Astrocyte of the cerebellum (primary cell): ENCODE results near the gene CYCS.

Experiments used
- DNase-seq: peaks from one replicate; pipeline ENCODE4 v3.0.0-alpha.2; 2011; ENCODE audit warnings: low read depth
- H3K4me3 ChIP-seq: 2 replicates; pipeline ENCODE4 v1.5.1; 2011; ENCODE audit warnings: mild to moderate bottlenecking, low read depth, low read length, moderate library complexity
- in situ Hi-C: cut with HindIII; loops from 2 replicates; pipeline ENCODE4 v1.10.0; 2017; ENCODE audit warnings: low sequenced_read_pairs
- TF ChIP-seq, protein P1 (sequence below): IDR thresholded peaks from 2 replicates; pipeline ENCODE4 v1.5.1; 2012; ENCODE audit warnings: low read length, low read depth, moderate library complexity, mild to moderate bottlenecking; ENCODE audit errors: missing control alignments

The CYCS gene

DNA sequence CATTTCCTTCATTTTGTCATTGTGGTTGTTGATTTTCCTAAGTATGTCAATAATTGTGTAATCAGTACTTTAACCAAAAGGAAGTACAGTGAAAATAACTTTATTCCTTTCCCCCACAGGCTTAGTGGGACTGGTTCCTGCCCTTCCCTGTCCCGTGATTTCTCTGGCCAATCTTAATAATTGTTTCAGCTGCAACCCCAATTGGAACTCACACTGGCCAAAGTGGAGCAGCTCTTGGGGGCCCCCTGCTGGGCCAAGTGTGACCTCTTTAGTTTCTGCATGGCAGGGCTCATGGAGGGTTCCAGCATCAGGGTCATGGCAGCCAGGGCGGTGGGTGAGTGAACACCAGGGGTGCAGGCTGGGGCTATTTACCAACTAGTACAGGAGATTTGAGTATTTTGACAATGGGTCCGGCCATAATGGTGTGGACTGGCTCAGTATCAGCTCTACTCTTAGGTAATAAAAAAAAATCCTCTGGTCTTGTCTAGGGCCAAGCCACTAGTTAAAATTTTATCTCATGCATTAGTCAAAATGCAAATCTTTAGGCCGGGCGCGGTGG lies 31.7 kb downstream of the CYCS start:
- TF ChIP-seq, protein P1, sequence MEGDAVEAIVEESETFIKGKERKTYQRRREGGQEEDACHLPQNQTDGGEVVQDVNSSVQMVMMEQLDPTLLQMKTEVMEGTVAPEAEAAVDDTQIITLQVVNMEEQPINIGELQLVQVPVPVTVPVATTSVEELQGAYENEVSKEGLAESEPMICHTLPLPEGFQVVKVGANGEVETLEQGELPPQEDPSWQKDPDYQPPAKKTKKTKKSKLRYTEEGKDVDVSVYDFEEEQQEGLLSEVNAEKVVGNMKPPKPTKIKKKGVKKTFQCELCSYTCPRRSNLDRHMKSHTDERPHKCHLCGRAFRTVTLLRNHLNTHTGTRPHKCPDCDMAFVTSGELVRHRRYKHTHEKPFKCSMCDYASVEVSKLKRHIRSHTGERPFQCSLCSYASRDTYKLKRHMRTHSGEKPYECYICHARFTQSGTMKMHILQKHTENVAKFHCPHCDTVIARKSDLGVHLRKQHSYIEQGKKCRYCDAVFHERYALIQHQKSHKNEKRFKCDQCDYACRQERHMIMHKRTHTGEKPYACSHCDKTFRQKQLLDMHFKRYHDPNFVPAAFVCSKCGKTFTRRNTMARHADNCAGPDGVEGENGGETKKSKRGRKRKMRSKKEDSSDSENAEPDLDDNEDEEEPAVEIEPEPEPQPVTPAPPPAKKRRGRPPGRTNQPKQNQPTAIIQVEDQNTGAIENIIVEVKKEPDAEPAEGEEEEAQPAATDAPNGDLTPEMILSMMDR, result peak; percentile 88
- in situ Hi-C loops, result no loop called here
- peak; percentile 36 for DNase-seq
- no peak overlapping the region for H3K4me3 ChIP-seq

DNA sequence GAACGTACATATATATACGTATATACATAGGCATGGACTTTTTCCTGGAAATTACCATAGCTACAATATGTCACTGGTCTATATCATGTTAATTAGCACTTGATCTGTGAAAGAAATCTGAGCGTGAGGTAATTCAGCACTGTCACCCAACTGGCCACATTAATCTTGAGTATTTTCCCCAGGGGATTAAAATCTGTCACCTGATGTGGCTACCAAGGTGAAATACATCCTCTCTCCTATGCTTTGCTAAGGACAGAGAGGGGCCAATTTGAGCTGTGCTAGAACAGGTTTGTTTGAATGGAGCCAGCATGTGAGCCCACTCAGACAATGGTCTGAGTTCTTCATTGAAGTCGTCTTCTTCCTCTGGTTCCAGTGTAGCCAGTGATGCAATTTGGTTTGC lies 33.3 kb downstream of the CYCS start:
- in situ Hi-C loops, result no loop called here

DNA sequence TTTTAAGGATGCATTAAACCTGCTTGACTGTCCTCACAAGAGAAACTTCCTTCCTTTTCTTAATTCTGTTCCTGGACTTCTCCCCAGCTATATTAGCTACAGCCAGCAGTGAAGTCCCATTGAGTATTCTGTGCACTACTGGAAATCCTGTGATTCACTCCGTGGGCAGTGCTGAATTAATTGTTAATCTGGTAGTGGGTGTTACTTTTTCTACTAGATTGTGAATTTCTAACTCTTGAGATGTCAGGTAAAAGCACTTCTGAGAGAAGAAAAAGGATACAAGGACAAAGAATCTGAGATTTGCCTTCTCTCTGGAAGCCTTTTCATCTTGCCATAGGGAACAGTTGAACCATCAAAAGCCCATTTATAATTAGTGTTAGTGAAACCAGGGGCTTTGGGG lies 33.9 kb downstream of the CYCS start:
- DNase-seq, result no peak
- in situ Hi-C loops, result no loop called here
- TF ChIP-seq, protein P1, result no peak
- H3K4me3 ChIP-seq, result no peak overlapping the region

More for the DNA sequence above, 33.3 kb downstream of the CYCS start:
- no peak for DNase-seq
- TF ChIP-seq, protein P1, result no peak
- no peak overlapping the region for H3K4me3 ChIP-seq

DNA sequence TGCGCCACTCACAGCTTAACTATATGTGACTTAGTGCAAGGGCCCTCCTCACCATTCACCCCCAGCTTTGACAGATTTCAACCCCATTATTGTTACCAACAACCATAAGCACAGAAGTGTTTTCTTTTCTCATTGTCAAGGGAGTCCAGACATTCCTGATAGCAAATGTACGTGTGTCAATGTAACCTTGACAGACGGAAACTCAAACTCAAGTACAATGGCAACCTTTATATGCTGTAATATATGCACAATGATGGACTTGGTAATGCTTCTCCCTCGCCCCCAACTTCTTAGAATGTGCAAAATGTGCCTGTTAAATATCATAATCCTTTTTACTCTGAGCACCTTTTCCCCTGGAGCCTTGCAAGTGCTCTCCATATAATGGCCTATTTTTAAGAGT lies 34.7 kb downstream of the CYCS start:
- in situ Hi-C loops, result no loop called here
- DNase-seq, result no peak
- H3K4me3 ChIP-seq, result no peak overlapping the region
- TF ChIP-seq, protein P1, result no peak

DNA sequence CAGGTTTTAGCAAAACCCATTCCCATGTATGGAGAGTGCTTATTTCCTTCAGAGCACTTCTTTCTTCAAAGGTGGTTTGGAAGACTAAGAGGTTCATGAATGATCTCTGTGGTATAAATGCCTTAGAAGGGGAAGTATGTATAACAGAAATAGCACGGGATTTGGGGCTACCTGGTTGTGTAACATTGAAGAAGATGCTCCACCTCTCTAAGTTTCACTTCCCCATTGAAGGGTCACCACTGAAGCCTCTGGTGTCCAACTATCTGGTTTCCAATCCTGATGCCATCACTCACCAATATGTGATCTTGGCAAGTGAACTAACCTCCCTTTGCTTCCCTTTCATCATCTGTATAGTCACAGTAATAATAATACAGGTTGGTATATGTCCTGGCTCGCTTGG lies 37.2 kb downstream of the CYCS start:
- DNase-seq, result no peak
- H3K4me3 ChIP-seq, result no peak overlapping the region
- TF ChIP-seq, protein P1, result no peak
- in situ Hi-C loops, result no loop called here

DNA sequence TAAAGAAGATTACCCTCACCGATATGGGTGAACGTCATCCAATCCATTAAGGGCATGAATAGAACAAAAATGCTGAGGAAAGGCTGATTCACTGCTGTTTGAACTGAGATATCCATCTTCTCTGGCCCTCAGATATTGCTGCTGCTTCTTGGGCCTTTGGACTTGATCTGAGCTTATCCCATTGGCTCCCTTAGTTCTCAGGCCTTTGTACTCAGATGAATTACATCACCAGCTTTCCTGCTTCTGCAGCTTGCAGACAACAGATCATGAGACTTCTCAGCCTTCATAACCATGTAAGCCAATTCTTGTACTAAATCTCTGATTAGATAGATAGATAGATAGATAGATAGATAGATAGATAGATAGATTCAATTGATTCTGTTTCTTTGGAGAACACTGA lies 40.2 kb downstream of the CYCS start:
- in situ Hi-C loops, result no loop called here
- H3K4me3 ChIP-seq, result no peak overlapping the region
- no peak for DNase-seq
- TF ChIP-seq, protein P1, result no peak
